Measurements from ENCODE around the gene DLEC1.

DLEC1 gene

DNA sequence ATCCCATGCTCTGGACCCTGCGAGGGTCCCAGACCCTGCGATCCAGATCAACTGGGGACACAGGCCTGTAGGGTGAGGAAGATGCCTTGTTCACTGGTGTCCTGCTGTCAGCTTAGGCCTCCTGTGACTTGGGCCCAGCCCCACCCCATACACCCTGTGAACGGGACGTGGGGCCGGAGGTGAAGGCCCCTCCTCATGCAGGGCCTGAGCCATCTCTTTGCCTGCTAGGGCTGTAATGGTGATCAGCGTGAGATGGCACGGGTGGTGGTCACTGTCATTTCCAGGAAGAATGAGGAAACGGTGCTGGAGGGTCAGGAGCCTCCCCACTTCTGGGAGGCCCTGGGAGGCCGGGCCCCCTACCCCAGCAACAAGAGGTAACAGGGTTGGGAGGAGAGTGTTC is 36.1 kb upstream of the DLEC1 start:
- DNase-seq = no peak

DNA sequence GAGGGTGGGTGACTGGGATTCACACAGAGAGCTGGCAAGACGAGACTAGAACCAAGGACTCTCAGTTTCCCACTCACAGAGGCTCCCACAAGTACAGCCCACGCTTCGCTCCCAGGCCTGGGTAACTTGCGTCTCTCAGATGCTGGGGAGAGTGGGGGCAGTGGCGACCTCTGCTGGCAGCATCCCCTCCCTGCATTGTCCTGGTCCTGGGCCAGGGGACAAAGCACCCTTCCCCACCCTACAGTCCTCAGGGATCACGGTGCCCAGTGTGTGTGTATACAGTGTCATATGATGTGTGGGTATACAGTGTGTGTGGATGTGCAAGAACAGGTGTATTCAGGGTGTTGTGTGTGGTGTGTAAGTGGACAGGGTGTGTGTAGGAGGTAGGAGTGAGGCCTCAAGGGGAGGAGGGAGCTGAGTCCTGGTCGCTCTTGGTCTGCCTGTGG is 35.6 kb upstream of the DLEC1 start:
- DNase-seq = no peak

DNA sequence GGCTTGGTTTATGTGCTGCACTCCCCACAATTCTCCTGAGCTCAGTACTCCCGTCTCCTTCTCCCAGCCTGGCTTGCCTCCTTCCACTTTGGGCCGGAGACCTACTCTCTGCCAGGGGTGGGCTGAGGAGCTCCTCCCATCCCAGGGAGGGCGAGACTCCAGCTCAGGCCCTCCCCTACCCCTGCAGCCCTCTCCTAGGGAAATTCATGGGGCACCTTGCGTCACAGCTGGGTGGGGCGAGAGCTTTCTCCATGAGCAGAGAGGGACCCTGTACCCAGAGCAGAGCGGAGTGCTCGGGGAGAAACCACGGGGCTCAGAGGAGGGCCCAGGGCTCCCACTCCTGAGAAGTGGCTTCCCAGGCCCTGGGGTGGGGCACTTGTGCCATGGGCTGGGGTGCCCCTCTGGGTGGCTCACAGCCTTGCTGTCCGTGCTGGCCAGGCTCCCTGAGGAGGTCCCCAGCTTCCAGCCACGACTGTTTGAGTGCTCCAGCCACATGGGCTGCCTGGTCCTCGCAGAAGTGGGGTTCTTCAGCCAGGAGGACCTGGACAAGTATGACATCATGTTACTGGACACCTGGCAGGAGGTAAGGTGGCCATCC is 35.1 kb upstream of the DLEC1 start:
- no peak for DNase-seq

DNA sequence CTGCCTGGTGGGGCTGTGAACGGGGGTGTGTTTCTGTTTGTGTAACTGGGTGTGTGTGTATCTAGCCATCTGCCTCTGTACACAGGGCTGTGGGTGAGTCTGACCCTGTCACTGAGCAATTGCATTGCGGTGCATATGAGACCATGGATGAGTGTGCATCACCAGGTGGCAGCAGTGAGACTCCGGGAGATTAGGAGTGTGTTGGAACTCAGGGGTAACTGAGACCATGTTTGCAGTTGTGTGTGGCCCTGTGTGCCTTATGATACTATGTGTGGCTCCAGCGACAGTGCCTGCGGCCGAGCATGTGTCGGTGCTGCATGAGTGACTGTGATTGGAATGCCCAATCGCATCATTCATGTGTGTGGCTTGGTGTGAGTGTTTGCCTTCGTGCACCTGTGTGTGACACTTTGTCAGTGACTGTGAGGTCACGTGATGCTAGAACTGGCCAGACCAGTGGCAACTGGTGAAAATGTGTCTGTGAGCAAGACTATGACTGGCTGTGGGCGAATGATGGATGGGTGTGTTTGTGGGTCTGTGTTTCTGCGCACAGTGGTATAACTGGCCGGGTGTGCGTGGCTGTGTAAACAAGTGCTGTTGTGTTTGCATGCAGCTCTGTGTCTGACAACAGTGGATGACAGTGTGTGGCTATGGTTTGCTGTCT is 34.5 kb upstream of the DLEC1 start:
- DNase-seq = no peak

DNA sequence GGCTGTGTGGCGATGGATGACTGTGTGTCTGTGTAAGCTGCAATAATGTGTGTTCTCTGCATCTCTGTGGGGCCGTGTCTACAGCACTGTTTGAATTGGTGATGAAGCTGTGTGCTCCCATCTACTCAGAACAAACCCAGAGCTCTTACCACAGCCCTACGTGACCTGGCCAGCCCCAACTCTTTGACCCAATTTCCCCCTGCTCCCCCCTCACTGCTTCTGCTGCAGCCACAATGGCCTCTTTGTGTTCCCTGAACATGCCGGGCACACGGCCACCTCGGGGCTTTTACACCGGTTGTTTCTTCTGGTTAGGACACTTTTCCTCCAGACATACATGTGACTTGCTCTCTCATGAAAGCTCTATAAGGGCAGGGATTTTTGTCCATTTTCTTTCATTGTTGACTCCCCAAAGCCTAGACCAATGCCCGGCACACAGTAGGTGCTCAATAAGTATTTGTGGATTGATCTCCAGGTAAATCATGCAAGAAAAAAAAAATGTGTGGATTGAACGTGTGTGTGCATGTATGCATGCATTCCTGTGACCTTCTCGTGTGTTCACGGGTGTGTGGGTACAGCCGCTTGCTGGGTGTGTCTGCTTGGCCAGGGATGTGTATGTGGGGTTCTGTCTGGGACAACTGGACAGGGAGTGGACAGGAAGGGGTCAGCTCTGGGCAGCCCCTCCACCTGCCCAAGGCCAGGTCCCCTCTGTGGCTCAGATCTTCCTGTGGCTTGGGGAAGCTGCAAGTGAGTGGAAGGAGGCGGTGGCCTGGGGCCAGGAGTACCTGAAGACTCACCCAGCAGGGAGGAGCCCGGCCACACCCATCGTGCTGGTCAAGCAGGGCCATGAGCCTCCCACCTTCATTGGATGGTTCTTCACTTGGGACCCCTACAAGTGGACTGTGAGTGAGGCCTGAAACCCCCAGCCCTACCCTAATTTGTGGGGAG is 33.7 kb upstream of the DLEC1 start:
- no peak for DNase-seq

DNA sequence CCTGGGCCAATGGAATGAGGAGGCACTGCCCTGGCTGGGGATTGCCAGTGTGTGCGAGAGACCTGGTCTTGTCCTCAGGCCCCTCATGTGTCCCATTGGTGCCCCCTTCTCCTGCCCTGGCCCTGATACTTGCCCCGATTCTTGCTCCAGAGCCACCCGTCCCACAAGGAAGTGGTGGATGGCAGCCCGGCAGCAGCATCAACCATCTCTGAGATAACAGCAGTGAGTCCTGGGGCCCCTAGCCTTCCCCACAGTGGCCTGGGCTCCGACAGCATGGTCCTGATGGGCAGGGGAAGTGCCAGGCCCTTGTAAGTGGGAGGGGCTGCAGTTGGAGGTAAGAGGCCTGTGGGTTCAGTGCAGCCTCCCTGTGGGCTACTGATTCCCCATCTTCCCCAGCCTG is 33.0 kb upstream of the DLEC1 start:
- DNase-seq = no peak

DNA sequence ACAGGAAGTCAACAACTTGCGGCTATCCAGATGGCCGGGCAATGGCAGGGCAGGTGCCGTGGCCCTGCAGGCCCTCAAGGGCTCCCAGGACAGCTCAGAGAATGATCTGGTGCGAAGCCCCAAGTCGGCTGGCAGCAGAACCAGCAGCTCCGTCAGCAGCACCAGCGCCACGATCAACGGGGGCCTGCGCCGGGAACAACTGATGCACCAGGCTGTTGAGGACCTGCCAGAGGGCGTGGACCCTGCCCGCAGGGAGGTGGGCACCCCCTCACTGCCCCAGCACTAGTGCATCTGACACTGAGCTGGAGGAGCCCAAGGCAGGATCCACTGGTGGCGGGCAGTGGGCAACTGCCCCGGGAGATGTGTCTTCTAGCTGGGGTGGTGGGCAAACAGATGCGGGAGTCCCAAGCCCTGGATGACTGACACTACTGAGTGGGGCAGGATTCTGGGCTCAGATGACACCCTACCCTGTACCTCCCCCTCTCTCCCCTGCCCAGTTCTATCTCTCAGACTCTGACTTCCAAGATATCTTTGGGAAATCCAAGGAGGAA is 32.5 kb upstream of the DLEC1 start:
- DNase-seq = no peak

DNA sequence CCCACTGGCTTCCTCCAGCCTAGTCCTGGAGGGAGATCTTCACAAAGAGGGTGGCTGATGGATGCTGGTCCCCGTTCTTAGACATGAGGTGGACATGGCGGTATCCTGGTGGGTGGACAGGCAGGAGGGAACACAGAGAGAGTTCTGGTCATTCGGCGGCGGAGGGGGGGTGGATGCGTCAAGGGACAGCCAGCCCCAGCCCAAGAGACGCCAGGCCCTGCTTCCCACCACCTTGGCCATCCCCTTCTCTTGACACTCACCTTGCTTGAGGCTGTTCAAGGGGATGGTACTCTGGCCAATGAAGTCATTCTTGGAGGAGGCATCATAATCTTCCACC is 31.3 kb upstream of the DLEC1 start:
- DNase-seq = no peak

DNA sequence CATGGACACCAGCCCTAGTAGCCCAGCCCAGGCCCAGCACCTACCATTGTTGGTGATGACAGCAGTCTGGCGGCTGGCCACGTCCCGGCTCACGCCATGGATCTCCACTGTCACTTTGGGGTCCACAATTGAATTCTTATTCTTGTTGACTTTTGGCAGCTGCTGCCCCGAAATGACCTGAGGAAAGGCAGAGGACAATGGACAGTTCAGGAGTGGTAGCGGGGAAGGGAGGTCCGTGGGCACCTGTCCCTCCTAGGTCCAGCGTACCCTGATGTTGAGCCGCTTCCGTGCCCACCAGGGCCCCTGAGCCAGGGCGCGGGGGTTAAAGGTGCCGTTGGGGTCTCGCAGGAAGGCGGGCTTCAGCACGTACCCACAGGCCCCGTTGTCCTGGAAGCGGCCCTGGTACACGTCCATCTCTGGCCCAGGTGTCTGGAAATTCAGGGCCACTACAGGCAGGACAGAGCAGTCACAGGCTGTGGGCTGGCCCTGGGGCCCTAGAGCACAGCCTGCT is 30.8 kb upstream of the DLEC1 start:
- no peak for DNase-seq

DNA sequence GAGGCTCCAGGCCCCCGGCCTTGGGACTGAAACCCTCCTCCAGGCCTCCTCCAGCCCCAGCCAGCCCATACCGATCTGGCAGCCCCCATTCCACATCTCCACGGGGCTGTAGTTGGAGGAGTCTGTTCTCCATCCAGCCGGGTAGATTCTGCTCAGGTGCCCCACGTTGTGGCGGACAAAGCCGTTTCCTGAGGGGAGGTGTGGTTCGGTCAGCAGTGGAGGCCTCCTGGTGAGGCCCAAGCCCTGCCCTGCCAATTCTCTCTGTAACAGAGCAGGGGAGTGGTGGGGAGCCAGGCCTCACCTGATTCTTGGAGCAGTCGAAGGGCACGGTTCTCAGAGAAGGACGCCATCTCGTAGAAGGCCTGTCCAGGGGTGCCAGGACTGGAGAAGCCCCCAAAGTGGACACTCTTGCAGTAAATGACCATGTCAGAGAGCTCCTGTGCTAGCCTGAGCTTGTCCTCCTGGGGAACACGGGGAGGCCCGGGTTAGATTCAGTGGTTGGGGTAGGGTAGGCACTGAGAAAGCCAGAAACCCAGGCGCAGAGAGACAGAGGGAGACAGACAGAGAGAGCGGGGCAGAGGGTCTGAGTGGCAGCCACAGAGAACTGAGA is 29.9 kb upstream of the DLEC1 start:
- DNase-seq = no peak

DNA sequence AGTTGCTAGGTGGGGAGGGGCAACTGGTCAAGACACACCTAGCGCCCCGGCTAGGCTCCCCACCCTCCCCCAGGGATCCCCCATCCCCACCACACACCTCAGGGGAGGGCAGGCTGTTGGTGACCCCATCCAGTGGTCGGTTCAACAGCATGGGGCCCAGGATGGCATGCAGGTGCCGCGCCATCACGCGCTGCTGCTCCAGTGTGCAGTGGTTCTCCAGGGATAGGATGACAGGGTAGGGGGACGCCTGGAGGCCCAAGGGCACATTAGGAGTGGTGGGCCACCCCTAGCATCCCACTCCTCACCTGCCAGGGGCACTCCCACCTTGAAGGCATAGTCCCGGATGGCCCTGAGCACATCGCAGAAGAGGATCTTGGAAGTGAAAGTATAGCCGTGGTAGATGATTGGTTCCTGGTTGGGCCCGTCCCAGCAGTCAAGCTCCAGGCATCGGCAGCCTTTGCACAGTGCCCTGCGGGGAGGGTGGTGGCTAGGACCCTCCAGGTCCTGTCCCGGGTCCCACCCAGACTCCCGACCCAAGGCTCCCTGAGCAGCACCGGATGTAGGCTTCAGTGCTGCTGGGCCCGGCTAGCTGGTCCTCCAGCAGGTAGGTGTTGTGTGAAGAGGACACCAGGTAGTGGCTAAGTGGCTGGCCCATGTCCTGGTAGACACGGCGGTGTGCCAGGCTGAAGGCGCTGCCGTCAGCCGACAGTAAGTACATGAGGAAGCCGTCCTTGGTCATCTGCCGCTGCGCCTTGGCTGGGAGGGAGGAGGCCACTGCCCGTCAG is 29.0 kb upstream of the DLEC1 start:
- DNase-seq = no peak

DNA sequence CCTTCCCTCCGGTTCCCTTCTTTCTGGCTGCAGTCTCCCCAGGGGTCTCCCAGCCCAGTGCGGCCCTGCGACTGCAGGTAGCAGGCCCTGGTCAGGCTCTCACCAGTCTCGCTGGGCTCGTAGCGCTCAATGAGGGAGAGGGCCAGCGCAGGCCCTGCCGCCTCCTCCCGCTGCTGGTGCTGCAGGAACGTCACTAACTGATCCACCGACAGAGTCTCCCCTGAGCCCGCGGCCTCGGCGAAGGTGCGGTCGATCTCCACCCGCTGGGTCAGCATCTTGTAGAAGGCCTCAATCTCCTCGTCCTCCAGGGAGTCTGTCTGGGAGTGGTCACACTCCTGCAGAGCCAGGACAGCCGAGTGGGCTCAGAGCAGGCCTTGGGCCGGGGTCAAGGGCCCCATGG is 27.9 kb upstream of the DLEC1 start:
- DNase-seq = no peak

DNA sequence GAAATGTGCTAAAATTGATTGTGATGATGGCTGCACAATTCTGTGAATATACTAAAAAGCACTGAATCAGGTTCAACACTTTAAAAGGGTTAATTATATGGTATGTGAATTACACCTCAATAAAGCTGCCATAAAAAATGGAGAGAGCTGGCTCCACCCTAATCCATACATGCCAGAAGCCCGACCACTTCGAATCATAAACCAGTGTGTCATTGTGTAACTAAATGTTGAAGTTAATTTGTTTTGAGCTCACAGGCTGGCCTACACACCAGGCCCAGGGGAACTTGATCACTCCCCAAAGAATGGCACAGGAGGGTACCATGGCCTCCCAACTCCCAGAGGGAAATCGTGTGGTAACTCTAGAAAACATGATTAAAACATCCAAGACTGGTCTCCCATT is 23.5 kb upstream of the DLEC1 start:
- no peak for DNase-seq

DNA sequence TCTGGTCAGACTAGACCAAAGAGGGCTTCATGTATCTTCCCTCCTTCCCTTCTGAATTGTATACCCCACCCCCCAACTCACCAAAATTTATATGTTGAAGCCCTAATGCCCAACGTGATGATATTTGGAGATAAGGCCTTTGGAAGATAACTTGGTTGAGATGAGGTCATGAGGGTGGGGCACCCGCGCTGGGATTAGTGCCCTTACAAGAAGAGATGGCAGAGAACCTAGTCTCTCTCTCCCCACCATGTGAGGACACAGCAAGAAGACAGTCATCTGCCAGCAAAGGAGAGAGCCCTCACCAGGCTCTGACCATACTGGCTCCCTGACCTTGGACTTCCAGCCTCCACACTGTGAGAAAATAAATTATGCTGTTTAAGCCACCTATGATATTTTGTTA is 23.0 kb upstream of the DLEC1 start:
- no peak for DNase-seq

DNA sequence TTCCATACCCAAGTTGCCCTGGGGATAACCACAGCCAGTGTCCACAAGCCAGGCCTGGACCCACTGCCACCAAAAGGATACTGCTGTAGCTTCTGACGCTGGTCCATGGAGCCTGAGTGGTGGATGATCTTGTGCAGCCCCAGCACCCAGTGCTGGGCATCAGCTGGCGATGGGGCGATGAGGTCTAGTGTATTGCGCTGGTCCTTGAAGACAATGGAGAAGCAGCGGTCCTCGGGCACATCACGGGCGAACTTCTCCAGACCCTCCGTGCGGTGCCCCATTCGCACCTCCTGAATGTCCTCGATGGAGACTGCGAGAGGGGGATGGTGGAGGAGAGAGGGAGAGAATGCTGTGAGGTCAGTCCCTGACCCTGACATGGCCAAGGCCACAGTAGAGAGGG is 22.6 kb upstream of the DLEC1 start:
- no peak for DNase-seq

DNA sequence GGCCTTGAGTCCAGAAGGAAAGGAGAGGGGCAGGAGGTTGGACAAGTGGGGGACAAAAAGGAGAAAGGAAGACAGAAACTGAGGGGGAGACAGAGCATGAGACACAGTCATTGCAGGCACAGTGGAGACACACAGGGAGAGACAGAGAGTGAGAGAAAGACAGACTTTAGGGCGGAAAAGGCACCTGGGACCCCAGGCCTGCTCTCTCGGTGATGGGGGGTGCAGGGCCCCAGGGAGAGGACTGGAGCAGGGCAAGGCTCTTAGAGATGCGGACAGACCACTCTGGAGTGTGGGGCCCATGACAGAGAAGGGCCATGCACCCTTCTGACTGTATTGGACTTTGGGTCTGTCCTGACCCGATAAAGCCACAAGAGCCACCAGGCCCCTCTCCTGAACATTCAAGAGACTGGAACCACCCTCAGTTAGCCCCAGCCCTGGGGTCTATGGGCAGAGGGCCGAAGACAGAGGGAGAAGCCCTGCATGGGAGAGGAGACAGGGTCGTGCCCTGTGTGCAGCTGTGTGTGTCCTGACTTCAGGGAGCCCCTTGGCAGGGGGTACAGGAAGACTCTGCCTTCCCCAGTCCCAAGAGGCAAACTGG is 22.1 kb upstream of the DLEC1 start:
- no peak for DNase-seq

DNA sequence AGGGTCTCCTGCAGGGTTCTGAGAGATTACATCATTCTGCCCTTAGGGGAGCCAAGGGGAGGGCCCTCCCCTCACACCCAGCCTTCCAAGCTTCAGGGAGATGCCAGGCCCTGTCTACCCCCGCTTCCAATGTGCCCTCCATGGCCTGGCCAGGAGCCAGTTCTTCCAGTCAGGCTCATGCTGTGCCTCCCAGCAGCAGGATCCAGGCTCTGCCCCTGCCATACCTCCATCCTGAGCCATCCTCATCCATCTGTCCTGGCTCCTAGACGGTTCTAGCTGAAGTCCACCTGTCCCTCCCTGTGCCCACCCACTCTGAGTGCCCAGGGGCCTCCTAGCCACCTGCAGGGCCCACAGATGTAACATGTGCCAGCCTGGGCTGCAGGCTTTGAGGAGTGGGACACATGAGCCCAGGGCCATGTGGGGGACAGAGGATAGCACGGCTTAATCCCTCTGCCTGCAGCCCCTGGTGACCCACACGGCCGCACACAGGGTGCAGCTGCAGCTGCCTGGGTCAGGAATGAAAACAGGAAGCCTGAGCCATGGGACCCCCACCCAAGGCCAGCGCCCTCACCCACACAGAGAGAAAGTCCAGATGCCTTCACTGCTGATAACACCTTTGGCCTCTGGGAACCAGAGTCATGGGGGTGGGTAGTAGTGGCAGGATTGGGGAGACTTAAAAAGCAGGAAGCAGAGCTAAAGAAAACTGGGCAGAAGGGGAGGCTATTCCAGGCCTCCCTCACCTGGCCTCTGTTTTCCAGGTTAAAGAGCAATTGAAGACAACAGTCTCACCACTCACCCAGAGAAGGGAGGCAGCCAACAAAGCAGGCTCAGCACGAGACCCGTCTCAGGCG is 21.3 kb upstream of the DLEC1 start:
- DNase-seq = no peak

DNA sequence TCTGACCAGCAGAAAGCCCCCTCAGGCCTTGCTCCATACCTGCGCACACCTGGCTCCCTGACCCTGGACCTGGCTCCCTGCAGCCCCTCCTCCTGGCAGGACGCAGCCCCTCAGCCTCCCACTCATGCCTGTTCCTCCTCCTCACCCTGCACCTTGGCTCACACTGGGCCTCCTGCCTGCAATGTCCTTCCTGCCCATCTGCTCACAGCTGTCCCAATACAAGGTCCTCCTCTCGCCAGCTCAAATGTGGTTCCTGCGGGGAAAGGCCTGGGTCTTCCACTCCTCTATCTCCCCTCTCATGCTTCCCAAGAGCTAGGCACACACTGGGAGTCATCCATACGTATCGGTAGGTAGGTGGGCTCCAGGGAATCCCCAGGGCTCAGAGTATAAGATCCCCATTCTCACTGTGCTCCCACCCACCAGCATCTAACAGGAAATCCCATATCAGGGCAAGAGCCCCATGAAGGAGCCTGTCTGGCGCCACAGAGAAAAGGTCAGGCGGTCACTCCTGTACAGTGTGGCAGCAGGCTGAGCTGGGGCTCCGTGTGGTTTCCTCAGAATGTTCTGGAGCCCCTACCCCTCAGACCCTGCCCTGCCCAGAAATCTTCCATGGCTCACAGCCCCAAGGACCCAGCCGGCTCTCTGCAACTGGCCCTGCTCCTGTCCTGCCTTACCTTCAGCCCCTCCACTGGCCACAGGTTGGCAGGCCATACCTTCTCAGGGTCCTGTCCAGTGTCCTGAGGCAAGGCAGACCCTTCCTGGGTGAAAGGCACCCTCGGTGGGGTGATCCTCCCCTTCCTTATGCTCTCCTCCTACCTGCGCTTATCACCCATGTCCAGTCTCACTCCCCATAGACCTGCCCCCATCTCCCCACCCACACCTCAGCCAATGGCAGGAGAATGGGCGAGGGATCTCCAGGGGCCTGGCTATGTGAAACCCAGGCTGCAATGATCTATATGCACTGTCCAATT is 20.4 kb upstream of the DLEC1 start:
- DNase-seq = no peak

DNA sequence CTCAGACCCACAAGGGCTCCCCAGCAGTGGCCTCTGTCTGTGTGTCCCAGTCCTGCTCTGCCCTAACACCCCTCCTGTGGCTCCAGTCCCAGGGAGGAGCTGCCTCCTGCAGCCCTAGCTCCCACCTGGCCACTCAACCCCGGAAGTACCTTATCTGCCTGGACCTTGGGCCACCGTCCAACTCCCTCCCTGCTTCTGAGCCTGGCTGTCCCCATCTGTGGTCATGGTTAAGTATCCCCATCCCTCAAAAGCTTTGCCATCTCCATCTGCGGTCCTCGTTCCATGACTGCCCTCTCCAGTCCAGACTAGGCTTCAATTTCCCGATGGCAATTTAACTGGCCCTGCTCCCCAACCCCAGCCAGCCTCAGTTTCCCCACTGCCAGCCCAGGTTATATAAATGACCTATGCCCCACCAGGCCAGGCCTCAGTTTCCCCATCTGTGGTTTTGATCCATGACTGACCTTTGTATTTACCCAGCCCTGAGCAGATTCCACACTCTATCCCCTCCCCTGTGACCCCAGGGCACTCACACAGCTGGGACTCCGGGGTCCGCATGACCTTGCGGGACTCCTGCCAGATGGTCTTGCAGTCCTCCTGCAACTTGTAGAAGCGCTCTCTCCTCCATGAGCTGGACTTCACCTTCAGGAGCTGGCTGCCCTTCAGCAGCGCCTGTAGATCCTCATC is 19.2 kb upstream of the DLEC1 start:
- DNase-seq = no peak
